GM12875 (cell line): ENCODE results near the gene RERE.

Source experiments
- H3K4me3 ChIP-seq: one replicate; pipeline ENCODE4 v1.5.1; 2011; ENCODE audit warnings: low read depth, low read length, control low read depth
- TF ChIP-seq, protein P1 (sequence below): IDR thresholded peaks from 2 replicates; pipeline ENCODE4 v1.5.1; 2011; ENCODE audit warnings: low read depth, mild to moderate bottlenecking, control low read depth, inconsistent platforms, low read length, moderate library complexity, borderline replicate concordance; ENCODE audit not compliant: insufficient read depth

The RERE gene

DNA sequence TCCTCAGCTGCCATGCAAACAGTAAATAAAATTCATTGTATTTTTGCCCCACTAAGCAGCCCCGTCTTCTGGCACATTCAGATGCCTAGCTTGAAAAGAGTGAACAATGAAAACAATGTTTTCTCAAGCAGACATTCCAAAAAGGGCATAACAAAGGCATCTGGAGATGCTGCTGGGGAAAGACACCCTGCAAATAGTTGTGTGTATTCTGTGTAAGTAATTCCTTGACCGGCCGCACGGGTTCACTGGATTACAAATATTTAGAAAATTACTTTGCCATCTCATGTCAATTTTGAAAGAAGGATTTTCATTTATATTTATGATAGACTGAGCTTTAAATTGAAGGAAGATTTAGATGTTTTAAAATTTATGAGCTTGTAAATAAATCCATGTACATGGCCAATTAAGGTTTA lies 357.3 kb downstream of the RERE start:
- H3K4me3 ChIP-seq = no peak overlapping the region
- TF ChIP-seq, protein P1, sequence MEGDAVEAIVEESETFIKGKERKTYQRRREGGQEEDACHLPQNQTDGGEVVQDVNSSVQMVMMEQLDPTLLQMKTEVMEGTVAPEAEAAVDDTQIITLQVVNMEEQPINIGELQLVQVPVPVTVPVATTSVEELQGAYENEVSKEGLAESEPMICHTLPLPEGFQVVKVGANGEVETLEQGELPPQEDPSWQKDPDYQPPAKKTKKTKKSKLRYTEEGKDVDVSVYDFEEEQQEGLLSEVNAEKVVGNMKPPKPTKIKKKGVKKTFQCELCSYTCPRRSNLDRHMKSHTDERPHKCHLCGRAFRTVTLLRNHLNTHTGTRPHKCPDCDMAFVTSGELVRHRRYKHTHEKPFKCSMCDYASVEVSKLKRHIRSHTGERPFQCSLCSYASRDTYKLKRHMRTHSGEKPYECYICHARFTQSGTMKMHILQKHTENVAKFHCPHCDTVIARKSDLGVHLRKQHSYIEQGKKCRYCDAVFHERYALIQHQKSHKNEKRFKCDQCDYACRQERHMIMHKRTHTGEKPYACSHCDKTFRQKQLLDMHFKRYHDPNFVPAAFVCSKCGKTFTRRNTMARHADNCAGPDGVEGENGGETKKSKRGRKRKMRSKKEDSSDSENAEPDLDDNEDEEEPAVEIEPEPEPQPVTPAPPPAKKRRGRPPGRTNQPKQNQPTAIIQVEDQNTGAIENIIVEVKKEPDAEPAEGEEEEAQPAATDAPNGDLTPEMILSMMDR = no peak

DNA sequence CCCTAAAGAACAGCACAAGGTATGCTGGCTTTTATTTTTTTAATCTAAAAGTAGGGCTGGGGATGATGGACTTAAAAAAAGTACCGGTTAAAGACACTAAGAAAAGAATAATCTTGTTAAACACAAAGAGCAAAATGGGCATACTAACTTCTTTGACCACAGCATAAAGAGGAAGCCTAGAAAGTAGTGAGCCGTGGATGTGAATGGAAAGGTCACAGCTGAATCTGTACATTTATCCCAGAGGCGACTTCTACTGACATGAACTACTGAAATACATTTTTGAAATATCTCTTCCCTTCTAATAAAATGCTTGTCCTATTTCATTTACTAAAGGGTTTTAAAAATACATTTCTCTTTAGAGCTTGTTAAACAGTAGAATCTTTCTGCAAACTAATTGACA lies 358.8 kb downstream of the RERE start:
- TF ChIP-seq, protein P1 = no peak
- H3K4me3 ChIP-seq = no peak overlapping the region

GRCh38 chr1:8457760-8458381 lies 359.6 kb downstream of the RERE start:
- TF ChIP-seq, protein P1 = no peak
- H3K4me3 ChIP-seq = no peak overlapping the region

- TF ChIP-seq, protein P1 = no peak
- no peak overlapping the region for H3K4me3 ChIP-seq
Measured at GRCh38 chr1:8456991-8457390, 360.4 kb downstream of the RERE start.

- H3K4me3 ChIP-seq = no peak overlapping the region
- TF ChIP-seq, protein P1 = no peak
Measured at GRCh38 chr1:8456308-8456912, 361.0 kb downstream of the RERE start.

DNA sequence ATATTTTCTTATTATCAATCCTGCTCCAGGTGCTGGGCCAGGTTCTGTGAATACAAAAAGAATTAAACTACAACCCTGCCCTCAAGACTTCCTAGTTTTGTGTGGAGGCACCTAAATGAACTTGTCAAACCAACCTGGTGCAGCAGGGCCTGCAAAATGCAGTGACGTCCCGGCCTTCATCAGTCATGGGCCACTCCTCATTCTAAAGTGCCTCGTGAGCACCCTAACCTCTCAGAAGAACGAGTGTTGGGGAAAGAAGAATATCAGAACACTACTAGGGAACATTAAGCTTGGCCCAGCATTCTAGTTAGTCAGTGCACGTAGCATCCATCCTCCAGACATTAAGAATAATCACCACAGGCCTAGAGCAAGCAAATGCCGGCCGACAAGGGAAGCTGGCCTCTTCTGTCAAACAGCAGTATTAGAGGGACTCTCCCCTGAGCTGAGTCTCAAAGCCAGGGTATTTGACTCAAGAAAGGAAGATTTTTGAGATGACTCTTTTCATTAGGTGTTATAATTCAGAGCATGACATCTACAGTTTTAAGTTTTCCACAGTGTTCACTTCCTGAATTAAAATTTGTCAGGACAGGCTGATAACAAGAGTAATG lies 361.6 kb downstream of the RERE start:
- H3K4me3 ChIP-seq = no peak overlapping the region
- TF ChIP-seq, protein P1 = no peak

DNA sequence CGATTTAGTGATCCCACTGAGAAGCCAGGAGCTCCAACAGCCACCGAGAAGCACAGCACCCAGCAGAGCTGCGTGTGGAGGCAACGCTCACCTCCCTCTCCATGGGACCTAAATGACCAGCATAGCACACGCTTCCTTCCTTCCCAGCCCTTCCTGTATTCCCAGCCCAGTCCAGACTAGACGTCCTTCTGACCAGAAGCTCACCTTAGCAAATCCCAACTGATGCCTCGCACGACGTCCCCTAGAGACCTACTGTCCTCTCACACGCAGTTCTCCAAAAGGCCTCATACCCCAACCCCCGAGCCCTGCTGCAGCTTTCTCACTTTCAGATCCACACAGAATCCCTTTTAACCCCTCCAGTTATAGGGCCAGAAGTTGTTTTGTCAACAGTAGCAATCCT lies 367.1 kb downstream of the RERE start:
- H3K4me3 ChIP-seq = no peak overlapping the region
- TF ChIP-seq, protein P1 = no peak
